BE2C (cell line): ENCODE measurements around the gene DGKH.

ENCODE experiments used
- DNase-seq: peaks from one replicate; pipeline ENCODE4 v3.0.0-alpha.2; 2020
- H3K27me3 ChIP-seq: fragments of 250-450 bp; sonication (Bioruptor Pico); 2 replicates; pipeline ENCODE4 v1.5.1; 2020; ENCODE audit warnings: mild to moderate bottlenecking
- H3K36me3 ChIP-seq: fragments of 250-450 bp; sonication (Bioruptor Pico); 2 replicates; pipeline ENCODE4 v1.5.1; 2020; ENCODE audit warnings: mild to moderate bottlenecking
- H3K4me1 ChIP-seq: fragments of 250-450 bp; sonication (Bioruptor Pico); 2 replicates; pipeline ENCODE4 v1.5.1; 2020
- H3K4me3 ChIP-seq: 2 replicates; pipeline ENCODE4 v1.5.1; 2011; ENCODE audit warnings: low read depth, low read length
- H3K9me3 ChIP-seq: fragments of 250-450 bp; sonication (Bioruptor Pico); 2 replicates; pipeline ENCODE4 v1.5.1; 2020
- TF ChIP-seq, protein P1 (sequence below): IDR thresholded peaks from 2 replicates; pipeline ENCODE4 v1.5.1; 2012; ENCODE audit warnings: mild to moderate bottlenecking, low read depth, low read length

DGKH gene

DNA sequence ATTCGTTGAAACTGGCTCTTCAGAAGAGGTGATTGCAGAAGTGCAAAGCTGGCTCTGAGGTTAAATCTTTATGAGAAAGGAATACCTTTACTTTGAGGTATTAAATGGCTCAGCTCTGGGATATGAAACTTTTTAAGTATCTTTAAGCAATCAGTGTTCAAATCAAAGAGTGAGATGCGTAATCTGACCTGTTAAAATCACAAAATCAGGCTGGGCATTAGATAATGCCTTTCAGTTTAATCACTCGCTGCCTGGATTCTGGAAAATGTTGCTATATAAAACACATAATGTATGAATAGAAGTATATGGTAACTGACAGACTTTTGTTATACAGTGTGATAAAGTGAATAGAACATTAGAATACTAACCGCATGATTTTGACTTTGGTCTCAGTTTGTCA is 2.0 kb upstream of the DGKH start:
- Histone ChIP-seq H3K4me3 (no peak overlapping the region), H3K4me1 (no peaks in the 10 kb centered on the region), H3K36me3 (no peaks in the 10 kb centered on the region), H3K27me3 (no peaks in the 10 kb centered on the region), H3K9me3 (no peaks in the 10 kb centered on the region)
- no peak for DNase-seq
- TF ChIP-seq, protein P1, sequence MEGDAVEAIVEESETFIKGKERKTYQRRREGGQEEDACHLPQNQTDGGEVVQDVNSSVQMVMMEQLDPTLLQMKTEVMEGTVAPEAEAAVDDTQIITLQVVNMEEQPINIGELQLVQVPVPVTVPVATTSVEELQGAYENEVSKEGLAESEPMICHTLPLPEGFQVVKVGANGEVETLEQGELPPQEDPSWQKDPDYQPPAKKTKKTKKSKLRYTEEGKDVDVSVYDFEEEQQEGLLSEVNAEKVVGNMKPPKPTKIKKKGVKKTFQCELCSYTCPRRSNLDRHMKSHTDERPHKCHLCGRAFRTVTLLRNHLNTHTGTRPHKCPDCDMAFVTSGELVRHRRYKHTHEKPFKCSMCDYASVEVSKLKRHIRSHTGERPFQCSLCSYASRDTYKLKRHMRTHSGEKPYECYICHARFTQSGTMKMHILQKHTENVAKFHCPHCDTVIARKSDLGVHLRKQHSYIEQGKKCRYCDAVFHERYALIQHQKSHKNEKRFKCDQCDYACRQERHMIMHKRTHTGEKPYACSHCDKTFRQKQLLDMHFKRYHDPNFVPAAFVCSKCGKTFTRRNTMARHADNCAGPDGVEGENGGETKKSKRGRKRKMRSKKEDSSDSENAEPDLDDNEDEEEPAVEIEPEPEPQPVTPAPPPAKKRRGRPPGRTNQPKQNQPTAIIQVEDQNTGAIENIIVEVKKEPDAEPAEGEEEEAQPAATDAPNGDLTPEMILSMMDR: no peak

DNA sequence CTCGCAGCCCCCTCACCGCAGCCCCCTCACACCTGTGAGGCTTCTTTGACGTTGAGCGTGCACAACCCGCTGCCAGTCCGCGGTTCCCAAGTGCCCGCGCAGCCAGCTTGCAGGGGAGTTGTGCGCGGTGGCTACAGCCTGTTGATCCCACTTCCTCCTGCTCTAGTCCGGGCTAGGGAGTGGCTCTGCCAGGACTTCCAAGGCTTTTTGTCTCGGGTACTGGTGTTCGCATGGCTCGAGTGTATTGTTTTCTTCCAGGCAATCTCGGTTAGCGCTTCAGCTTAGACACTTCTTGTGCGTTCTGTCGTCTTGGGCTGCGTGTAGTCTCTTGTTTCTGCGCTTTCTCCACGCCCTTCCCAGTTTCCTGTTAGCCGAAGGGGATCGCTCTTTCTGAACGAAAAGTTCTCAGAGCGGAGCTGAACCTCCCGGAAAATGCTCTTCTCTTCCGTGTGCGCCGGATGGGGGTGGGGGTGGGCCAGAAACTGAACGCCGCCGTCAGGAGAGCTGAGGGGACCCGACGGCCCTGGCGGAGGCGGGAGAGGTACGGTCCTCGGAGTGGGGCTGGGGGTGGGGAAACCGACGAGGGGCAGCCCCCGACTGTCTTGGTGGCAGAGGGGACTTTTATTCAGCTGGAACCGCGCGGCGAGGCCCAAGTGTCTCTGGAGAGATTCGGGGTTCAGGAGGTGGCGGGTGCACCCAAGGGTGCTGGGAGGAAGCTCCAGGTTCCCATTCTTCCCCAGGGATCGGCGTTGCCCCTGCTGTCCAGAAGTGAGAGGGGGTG is 697 bp upstream of the DGKH start:
- TF ChIP-seq, protein P1: no peak
- peak overlapping the region; percentile 73 for H3K4me3 ChIP-seq
- no peaks in the 10 kb centered on the region for H3K9me3 ChIP-seq
- DNase-seq: peak; percentile 56
- no peaks in the 10 kb centered on the region for H3K27me3 ChIP-seq
- H3K4me1 ChIP-seq: no peaks in the 10 kb centered on the region
- H3K36me3 ChIP-seq: no peaks in the 10 kb centered on the region

DNA sequence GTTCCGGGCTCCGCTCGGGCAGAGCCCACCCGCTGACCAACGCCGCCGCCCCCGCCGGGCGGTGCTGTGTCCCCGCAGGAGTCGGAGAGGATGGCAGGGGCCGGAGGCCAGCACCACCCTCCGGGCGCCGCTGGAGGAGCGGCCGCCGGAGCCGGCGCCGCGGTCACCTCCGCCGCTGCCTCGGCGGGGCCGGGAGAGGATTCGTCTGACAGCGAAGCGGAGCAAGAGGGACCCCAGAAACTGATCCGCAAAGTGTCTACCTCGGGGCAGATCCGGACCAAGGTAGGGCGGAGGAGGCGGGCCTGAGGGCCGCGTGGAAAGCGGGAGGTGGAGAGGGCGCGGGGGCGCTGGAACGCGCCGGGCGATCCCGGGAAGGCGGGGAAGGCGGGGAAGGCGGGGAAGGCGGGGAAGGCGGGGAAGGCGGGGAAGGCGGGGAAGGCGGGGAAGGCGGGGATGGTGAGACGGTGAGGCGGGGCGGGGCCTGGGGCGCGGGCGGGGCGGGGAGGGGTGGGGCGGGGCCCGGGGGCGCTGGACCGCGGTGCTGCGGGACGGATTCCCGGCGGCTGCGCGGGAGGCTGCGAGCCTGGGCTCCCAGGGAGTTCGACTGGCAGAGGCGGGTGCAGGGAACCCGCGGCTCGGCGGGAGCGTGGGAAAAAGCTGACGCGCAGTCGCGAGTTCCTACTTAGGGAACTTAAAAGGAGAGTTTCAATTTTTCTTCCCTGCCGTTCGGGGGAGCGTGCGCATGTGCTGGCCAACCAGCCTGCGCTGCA is 421 bp downstream of the DGKH start:
- no peaks in the 10 kb centered on the region for H3K4me1 ChIP-seq
- no peaks in the 10 kb centered on the region for H3K36me3 ChIP-seq
- TF ChIP-seq, protein P1: no peak; the same call in 1 of the 2 replicates
- H3K27me3 ChIP-seq: no peaks in the 10 kb centered on the region
- peak; percentile 85 for DNase-seq
- H3K4me3 ChIP-seq: peak overlapping the region; percentile 74
- H3K9me3 ChIP-seq: no peaks in the 10 kb centered on the region

DNA sequence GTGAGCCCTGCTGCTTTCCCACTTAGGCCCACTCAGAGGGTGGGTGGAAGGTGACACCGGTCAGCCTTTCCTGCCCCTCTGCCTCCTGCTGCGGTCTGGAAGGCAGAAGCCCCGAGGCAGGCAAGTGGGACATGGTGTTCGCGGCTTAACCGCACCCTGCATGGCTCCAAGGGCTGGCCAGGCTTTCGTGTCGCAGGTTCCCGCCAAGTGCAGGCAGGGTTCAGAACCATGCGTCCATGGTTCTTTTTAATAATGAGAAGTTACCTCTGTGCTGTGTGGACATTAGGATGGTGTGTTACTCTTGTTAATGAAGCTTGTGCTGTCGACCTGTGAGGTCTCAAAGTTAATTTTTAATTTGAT is 986 bp downstream of the DGKH start:
- no peak for DNase-seq
- Histone ChIP-seq H3K4me1 (no peaks in the 10 kb centered on the region), H3K36me3 (no peaks in the 10 kb centered on the region), H3K9me3 (no peaks in the 10 kb centered on the region), H3K4me3 (peak overlapping the region; percentile 74), H3K27me3 (no peaks in the 10 kb centered on the region)
- TF ChIP-seq, protein P1: no peak

DNA sequence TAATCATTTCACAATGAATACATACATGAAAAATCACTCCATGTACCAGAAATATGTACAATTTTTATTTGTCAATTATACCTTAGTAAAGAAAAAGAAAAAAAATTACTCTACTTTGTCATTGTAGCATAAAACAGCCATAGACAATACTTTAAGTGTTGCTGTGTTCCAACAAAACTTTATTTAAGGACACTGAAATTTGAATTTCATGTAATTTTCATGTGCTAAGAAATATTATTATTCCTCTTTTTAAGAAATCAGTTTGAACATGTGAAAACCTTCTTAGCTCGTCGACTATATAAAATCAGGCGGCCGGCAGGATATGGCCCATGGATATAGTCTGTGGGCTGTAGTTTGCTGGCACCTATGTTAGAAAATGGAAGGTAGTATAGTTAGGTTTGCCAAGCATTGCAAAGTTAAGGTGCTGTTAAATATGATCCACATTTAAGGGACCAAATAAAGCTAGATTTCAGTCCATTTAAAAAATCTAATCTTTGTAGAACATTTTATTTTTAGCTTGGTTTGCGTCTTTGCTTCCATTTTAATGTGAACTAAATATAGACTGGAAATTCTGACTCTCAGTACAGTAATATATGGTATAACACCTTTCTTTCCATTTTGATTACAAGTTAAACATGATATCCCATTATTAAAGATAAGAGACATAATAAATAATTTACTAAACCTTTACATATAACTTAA is 6.5 kb downstream of the DGKH start:
- Histone ChIP-seq H3K36me3 (no peaks in the 10 kb centered on the region), H3K4me1 (no peaks in the 10 kb centered on the region), H3K9me3 (no peaks in the 10 kb centered on the region), H3K4me3 (no peak overlapping the region), H3K27me3 (no peaks in the 10 kb centered on the region)
- TF ChIP-seq, protein P1: no peak
- no peak for DNase-seq
